ENCODE results near the gene PLD4. TPM values are rescaled to one million over a fixed set of nuclear protein-coding genes. Genes with fewer than 3 reads are reported as not detected.
"Not testable (repeated sequence)": the region's sequence is repeated elsewhere in the genome, so short reads cannot be mapped to it uniquely, and the experiment has no call there.

The PLD4 gene
- total RNA-seq, 1 experiment from 2014 or later = not detected

DNA sequence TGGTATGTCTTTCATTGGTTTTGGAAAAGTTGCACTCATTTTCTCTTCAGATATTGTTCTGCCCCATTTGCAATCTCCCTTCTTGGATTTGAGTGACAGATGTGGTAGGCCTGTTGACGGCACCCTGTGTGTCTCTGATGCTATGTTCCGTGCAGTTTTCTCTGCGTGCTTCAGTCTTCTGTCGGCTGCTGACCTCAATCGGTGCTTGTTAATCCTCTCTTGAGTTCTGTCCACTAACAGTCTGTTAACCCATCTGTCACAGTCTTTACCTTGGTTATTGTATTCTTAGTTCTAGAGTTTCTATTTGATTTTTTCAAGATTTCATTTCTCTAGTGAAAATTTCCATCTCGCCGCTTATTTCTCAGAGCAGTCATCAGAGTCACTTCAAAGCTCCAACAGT lies 20.7 kb upstream of the PLD4 start:
- no peaks in the 10 kb centered on the region; the same call in 1 of the 2 replicates for H3K27me3 ChIP-seq (ENCODE audit: control insufficient read depth, insufficient read depth, low read length)
- no peak overlapping the region for H3K4me3 ChIP-seq (ENCODE audit: insufficient read depth, low read depth, low read length)

GRCh38 chr14:104904650-104905578 lies 19.8 kb upstream of the PLD4 start:
- H3K36me3 ChIP-seq (replicated peaks; ENCODE audit: control insufficient read depth, insufficient read depth, low read length); H3K4me3 ChIP-seq (ENCODE audit: insufficient read depth, low read depth, low read length); H3K27me3 ChIP-seq (ENCODE audit: control insufficient read depth, insufficient read depth, low read length); DNase-seq: not testable (repeated sequence)

More for the DNA sequence above, 20.7 kb upstream of the PLD4 start:
- H3K36me3 ChIP-seq (replicated peaks; ENCODE audit: control insufficient read depth, insufficient read depth, low read length) = no peaks in the 10 kb centered on the region
- DNase-seq = no peak

DNA sequence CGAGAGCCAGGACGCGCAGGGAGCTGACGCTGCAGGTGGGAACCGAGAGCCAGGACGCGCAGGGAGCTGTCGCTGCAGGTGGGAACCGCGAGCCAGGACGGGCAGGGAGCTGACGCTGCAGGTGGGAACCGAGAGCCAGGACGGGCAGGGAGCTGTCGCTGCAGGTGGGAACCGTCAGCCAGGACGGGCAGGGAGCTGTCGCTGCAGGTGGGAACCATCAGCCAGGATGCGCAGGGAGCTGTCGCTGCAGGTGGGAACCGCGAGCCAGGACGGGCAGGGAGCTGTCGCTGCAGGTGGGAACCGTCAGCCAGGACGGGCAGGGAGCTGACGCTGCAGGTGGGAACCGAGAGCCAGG lies 19.1 kb upstream of the PLD4 start:
- not testable (repeated sequence) for H3K36me3 ChIP-seq (replicated peaks; ENCODE audit: control insufficient read depth, insufficient read depth, low read length); H3K27me3 ChIP-seq (ENCODE audit: control insufficient read depth, insufficient read depth, low read length); DNase-seq; H3K4me3 ChIP-seq (ENCODE audit: insufficient read depth, low read depth, low read length)

- H3K27me3 ChIP-seq (ENCODE audit: control insufficient read depth, insufficient read depth, low read length) = no peaks in the 10 kb centered on the region; the same call in 1 of the 2 replicates
- no peak overlapping the region for H3K4me3 ChIP-seq (ENCODE audit: insufficient read depth, low read depth, low read length)
- H3K36me3 ChIP-seq (replicated peaks; ENCODE audit: control insufficient read depth, insufficient read depth, low read length) = no peaks in the 10 kb centered on the region
- no peak for DNase-seq
Measured at GRCh38 chr14:104908303-104908702, 16.4 kb upstream of the PLD4 start.

GRCh38 chr14:104912053-104912452 lies 12.6 kb upstream of the PLD4 start:
- H3K4me3 ChIP-seq (ENCODE audit: insufficient read depth, low read depth, low read length) = no peak overlapping the region
- H3K27me3 ChIP-seq (ENCODE audit: control insufficient read depth, insufficient read depth, low read length) = no peaks in the 10 kb centered on the region
- no peaks in the 10 kb centered on the region for H3K36me3 ChIP-seq (replicated peaks; ENCODE audit: control insufficient read depth, insufficient read depth, low read length)
- no peak for DNase-seq

DNA sequence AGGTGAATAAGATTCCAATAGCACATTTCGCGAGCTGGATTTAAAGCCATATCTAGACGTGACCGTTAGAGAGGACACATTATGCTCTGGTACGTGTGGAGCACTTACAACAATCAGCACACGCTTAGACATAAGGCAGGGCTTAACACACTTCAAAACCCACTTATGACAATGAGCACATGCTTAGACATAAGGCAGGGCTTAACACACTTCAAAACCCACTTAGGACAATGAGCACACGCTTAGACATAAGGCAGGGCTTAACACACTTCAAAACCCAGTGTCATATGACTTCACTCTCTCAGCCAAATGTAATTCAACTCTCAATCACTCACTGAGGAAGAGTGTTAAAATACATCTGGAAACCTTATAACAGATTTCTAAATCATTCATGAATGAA lies 11.2 kb upstream of the PLD4 start:
- no peak overlapping the region for H3K4me3 ChIP-seq (ENCODE audit: insufficient read depth, low read depth, low read length)
- no peaks in the 10 kb centered on the region for H3K27me3 ChIP-seq (ENCODE audit: control insufficient read depth, insufficient read depth, low read length)
- no peaks in the 10 kb centered on the region for H3K36me3 ChIP-seq (replicated peaks; ENCODE audit: control insufficient read depth, insufficient read depth, low read length)
- no peak for DNase-seq

DNA sequence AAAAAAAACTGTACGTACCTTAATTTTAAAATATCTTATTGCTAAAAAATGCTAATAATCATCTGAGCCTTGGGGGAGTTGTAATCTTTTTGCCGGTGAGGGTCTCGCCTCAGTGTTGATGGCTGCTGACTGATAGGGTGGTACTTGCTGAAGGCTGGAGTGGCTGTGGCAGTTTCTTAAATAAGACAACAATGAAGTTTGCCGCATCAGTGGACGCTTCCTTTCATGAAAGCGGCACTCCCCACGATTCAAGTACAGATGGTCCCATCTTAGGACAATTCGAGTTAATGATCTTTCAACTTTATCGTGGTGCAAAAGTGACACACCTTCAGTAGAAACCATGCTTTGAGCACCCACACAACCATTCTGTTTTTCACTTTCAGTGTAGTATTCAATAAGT lies 7.6 kb upstream of the PLD4 start:
- no peaks in the 10 kb centered on the region for H3K36me3 ChIP-seq (replicated peaks; ENCODE audit: control insufficient read depth, insufficient read depth, low read length)
- H3K27me3 ChIP-seq (ENCODE audit: control insufficient read depth, insufficient read depth, low read length) = no peaks in the 10 kb centered on the region
- DNase-seq = no peak
- H3K4me3 ChIP-seq (ENCODE audit: insufficient read depth, low read depth, low read length) = no peak overlapping the region

DNA sequence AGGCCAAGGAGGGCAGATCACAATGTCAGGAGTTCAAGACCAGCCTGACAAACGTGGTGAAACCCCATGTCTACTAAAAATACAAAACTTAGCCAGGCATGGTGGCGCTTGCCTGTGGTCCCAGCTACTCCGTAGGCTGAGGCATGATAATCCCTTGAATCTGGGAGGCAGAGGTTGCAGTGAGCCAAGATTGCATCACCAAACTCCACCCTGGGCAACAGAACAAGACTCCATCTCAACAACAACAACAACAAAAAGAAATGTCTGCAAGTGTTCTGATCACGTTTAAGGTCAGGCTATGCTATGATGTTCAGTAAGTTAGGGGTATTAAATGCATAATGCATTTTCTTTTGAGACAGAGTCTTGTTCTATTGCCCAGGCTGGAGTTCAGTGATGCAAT lies 6.7 kb upstream of the PLD4 start:
- Histone ChIP-seq H3K36me3 (replicated peaks; ENCODE audit: control insufficient read depth, insufficient read depth, low read length) (no peaks in the 10 kb centered on the region), H3K27me3 (ENCODE audit: control insufficient read depth, insufficient read depth, low read length) (no peaks in the 10 kb centered on the region), H3K4me3 (ENCODE audit: insufficient read depth, low read depth, low read length) (no peak overlapping the region)
- no peak for DNase-seq

DNA sequence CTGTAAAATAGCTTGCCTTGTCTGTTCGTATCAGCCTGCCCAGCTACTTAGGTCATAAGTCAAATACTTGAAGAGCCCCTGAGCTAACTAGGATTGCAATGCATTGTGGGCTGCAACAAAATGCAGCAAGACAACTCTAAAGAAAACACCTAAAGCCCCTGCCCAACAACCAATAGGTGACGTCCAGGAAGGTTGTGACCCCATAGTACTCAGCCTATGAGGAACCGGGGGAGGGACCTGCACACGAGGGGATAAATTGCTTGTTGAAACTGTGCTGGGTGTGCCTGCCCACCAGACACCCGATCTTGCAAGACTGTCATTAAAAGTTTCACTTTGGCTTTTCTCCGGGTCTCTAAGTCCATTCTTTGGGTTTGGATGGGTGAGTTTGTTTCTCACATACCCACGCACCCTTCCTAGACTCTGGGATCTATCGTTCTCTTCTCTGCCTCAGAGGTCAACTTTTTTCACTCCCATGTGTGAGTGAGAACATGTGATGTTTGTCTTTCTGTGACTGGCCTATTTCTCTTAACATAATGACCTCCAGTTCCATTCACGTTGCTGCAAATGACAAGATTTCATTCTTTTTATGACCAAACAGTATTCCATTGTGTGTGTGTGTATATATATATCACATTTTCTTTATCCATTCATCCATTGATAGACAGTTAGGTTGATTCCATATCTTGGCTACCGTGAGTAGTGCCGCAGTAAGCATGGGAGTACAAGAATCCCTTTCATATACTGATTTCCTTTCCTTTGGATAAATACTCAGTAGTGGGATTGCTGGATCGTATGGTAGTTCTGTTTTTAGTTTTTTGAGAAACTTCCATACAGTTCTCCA lies 5.3 kb upstream of the PLD4 start:
- H3K27me3 ChIP-seq (ENCODE audit: control insufficient read depth, insufficient read depth, low read length); H3K36me3 ChIP-seq (replicated peaks; ENCODE audit: control insufficient read depth, insufficient read depth, low read length); DNase-seq; H3K4me3 ChIP-seq (ENCODE audit: insufficient read depth, low read depth, low read length): not testable (repeated sequence)

GRCh38 chr14:104919993-104920315 lies 4.7 kb upstream of the PLD4 start:
- no peak for DNase-seq
- no peaks in the 10 kb centered on the region for H3K36me3 ChIP-seq (replicated peaks; ENCODE audit: control insufficient read depth, insufficient read depth, low read length)
- H3K27me3 ChIP-seq (ENCODE audit: control insufficient read depth, insufficient read depth, low read length) = no peaks in the 10 kb centered on the region
- H3K4me3 ChIP-seq (ENCODE audit: insufficient read depth, low read depth, low read length) = no peak overlapping the region

DNA sequence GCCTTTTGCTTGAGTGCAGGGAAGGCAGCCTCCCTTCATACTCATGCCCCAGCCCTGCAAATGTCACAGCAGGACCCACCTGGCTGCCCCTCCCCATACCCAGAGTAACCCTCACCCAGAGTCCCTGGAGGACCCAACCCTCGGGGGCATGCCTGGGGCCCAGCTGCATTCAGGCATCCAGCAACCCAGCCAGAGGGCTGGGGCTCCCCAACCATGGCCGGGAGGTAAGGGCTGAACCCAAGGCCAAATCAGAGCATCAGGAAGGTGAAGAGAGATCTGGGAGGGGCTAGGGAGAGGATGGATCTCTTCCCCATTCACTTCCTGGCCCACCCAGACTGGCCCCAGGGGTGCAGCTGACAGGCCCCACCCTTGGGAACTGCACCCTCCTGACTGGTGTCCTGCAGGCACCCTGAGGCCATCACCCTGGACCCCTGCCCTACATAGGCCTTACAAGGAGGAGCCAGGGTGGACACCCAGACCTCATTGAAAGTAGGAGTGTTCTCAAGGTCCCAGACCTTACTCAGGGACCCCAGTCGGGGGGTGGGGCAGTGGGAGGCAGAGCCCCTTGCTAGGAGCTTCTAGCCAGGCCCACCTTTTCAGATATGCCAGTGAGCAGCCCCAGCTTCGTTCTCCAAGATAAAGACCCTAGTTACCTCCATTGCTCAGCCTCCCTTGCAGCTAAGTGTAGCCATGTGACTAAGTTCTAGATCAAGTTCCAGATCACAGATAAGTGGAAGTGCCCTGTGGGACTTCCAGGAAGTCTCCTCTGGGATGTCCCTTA lies 849 bp upstream of the PLD4 start:
- Histone ChIP-seq H3K27me3 (ENCODE audit: control insufficient read depth, insufficient read depth, low read length) (no peaks in the 10 kb centered on the region), H3K36me3 (replicated peaks; ENCODE audit: control insufficient read depth, insufficient read depth, low read length) (no peaks in the 10 kb centered on the region), H3K4me3 (ENCODE audit: insufficient read depth, low read depth, low read length) (no peak overlapping the region)
- DNase-seq = peak; percentile 21

- no peak for DNase-seq
- Histone ChIP-seq H3K36me3 (replicated peaks; ENCODE audit: control insufficient read depth, insufficient read depth, low read length) (no peaks in the 10 kb centered on the region), H3K27me3 (ENCODE audit: control insufficient read depth, insufficient read depth, low read length) (peaks cover 1% of the 10 kb centered on the region; the same call in 1 of the 2 replicates), H3K4me3 (ENCODE audit: insufficient read depth, low read depth, low read length) (no peak overlapping the region)
Measured at GRCh38 chr14:104925214-104925854, 655 bp downstream of the PLD4 start.

GRCh38 chr14:104925855-104926609 lies 1.4 kb downstream of the PLD4 start:
- Histone ChIP-seq H3K4me3 (ENCODE audit: insufficient read depth, low read depth, low read length) (no peak overlapping the region), H3K27me3 (ENCODE audit: control insufficient read depth, insufficient read depth, low read length) (peaks cover 8% of the 10 kb centered on the region; the same call in 1 of the 2 replicates), H3K36me3 (replicated peaks; ENCODE audit: control insufficient read depth, insufficient read depth, low read length) (no peaks in the 10 kb centered on the region)
- peak; percentile 63 for DNase-seq

All from H7 (cell line).